Epithelial cell of esophagus (primary cell): ENCODE data around the gene SH3BP4.

Experiments
- DNase-seq: peaks from one replicate; pipeline ENCODE4 v3.0.0; 2010; ENCODE audit warnings: low read depth
- H3K4me3 ChIP-seq: 2 replicates; pipeline ENCODE4 v1.5.1; 2011; ENCODE audit warnings: mild to moderate bottlenecking, low read length, control low read depth
- CTCF ChIP-seq: IDR thresholded peaks from 2 replicates; pipeline ENCODE4 v1.5.1; 2011; ENCODE audit warnings: low read depth, mild to moderate bottlenecking, low read length, control low read depth, inconsistent platforms; ENCODE audit not compliant: insufficient read depth; ENCODE audit errors: missing control alignments

SH3BP4 gene

GRCh38 chr2:235026649-235027557 lies 75.1 kb downstream of the SH3BP4 start:
- peak overlapping the region; percentile 32 for H3K4me3 ChIP-seq
- TF ChIP-seq CTCF = no peak
- DNase-seq = peak; percentile 100

- peak; percentile 86 for DNase-seq
- no peak for TF ChIP-seq CTCF
- H3K4me3 ChIP-seq = peak overlapping the region; percentile 31
Observed at GRCh38 chr2:235027558-235028214, 75.9 kb downstream of the SH3BP4 start.

- no peak overlapping the region for H3K4me3 ChIP-seq
- DNase-seq = peak; percentile 27
- no peak for TF ChIP-seq CTCF
Observed at GRCh38 chr2:235028646-235029045, 76.8 kb downstream of the SH3BP4 start.

- H3K4me3 ChIP-seq = no peak overlapping the region
- DNase-seq = no peak
- TF ChIP-seq CTCF = no peak
Observed at GRCh38 chr2:235029054-235029453, 77.2 kb downstream of the SH3BP4 start.

GRCh38 chr2:235030126-235030525 lies 78.3 kb downstream of the SH3BP4 start:
- DNase-seq = no peak
- no peak for TF ChIP-seq CTCF
- H3K4me3 ChIP-seq = no peak overlapping the region

- TF ChIP-seq CTCF = no peak
- H3K4me3 ChIP-seq = no peak overlapping the region
- no peak for DNase-seq
Observed at GRCh38 chr2:235030936-235031335, 79.1 kb downstream of the SH3BP4 start.
